ENCODE results near the gene MX2. TPM values are rescaled to one million over a fixed set of nuclear protein-coding genes. Genes with fewer than 3 reads are reported as not detected.
A peak's percentile ranks its signal among the peaks of the same experiment; 100 is the strongest.

MX2 gene
- total and polyA plus RNA-seq, 7 experiments from 2014 or later = 46.7 to 116 (median 99.8) TPM

DNA sequence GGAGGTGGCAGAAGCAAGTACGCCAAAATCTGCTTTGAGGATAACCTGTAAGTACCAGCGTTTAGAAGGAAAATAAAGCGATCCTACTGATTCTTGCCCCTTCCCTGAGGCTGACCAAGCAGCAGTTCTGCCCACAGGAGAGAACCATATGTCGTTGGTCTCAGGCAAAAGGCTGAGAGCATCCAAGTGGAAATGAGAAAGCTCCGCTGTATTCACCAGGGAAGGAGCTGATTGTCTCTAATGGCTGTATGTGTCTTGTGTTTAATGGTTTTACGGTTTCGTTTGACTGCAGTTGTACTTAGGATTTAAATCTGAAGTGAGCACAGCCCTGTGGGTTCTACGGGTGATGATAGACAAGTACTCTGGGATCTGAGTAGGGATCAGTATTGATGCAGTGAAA is 23.4 kb upstream of the MX2 start:
- Histone ChIP-seq H3K4me3 (ENCODE audit: low read length) (no peak overlapping the region), H3K27me3 (ENCODE audit: control insufficient read depth in 2 of 2, insufficient read depth in 2 of 2, low read length in 2 of 2) (no peaks in the 10 kb centered on the region), H3K4me1 (ENCODE audit: control insufficient read depth in 2 of 2, insufficient read depth in 2 of 2, low read length in 2 of 2) (no peaks in the 10 kb centered on the region), H3K36me3 (ENCODE audit: control insufficient read depth in 2 of 3, insufficient read depth in 3 of 3, low read length in 3 of 3) (no peaks in the 10 kb centered on the region), H3K27ac (ENCODE audit: low read depth, low read length) (no peak overlapping the region), H3K9me3 (ENCODE audit: control insufficient read depth in 2 of 3, low read length in 3 of 3) (peaks cover 0 to 11% (median 7%) of the 10 kb centered on the region in 3 experiments)
- intact Hi-C loops (cut with micrococcal nuclease) = loop anchor here in 1 of 2 donors (5.0 kb wide), 1 partner anchor 51 kb away; no protein-coding TSS in a partner anchor
- H3K9me3 Mint-ChIP-seq = peaks cover 2 to 35% (median 12%) of the 10 kb centered on the region in 11 donors
- ChIA-PET POLR2A (interaction anchor here (1.0 kb wide), 1 partner anchor 33 kb away, joined by 3 read pairs; no protein-coding TSS in a partner anchor), CTCF (no interaction called here)
- H3K4me3 Mint-ChIP-seq = no peak overlapping the region
- no peaks in the 10 kb centered on the region for H3K4me1 Mint-ChIP-seq
- ATAC-seq (no peak), DNase-seq (no peak)
- peaks cover 0 to 31% (median 5%) of the 10 kb centered on the region in 5 donors for H3K27me3 Mint-ChIP-seq
- H3K27ac Mint-ChIP-seq = no peak overlapping the region
- peaks cover 0 to 22% (median 5%) of the 10 kb centered on the region in 5 donors for H3K36me3 Mint-ChIP-seq

DNA sequence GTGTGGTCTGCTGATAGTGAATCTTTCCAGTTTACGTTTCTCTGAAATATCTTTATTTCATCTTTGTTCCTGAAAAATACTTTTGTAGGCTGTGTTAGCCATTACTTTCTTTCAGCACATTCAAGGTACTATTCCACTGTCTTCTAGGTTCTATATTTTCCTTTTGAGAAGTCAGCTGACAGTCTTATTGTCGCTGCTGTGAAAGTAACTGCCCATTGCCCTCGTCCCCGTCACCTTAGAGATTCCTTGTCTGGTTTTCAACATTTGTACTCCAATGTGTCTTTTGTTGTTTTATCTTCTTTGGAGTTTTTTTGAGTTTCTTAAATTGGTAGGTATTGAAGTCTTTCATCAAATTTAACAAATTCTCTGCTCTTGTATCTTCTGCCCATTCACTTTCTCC is 19.8 kb upstream of the MX2 start:
- H3K4me1 ChIP-seq (ENCODE audit: control insufficient read depth in 2 of 2, insufficient read depth in 2 of 2, low read length in 2 of 2) = no peaks in the 10 kb centered on the region
- H3K9me3 ChIP-seq (ENCODE audit: control insufficient read depth in 2 of 3, low read length in 3 of 3) = no peaks in the 10 kb centered on the region
- no peak for ATAC-seq
- intact Hi-C loops (cut with micrococcal nuclease) = no loop called here
- peaks cover 0 to 12% (median 6%) of the 10 kb centered on the region in 11 donors for H3K9me3 Mint-ChIP-seq
- CTCF ChIA-PET = no interaction called here
- no peak for DNase-seq
- no peak overlapping the region for H3K4me3 Mint-ChIP-seq
- peaks cover 0 to 14% (median 4%) of the 10 kb centered on the region in 5 donors for H3K36me3 Mint-ChIP-seq
- no peaks in the 10 kb centered on the region for H3K27me3 ChIP-seq (ENCODE audit: control insufficient read depth in 2 of 2, insufficient read depth in 2 of 2, low read length in 2 of 2)
- no peak overlapping the region for H3K27ac ChIP-seq (ENCODE audit: low read depth, low read length)
- POLR2A ChIA-PET = no interaction called here
- no peaks in the 10 kb centered on the region for H3K36me3 ChIP-seq (ENCODE audit: control insufficient read depth in 2 of 3, insufficient read depth in 3 of 3, low read length in 3 of 3)
- H3K4me1 Mint-ChIP-seq = peaks cover 0 to 4% (median 0%) of the 10 kb centered on the region in 7 donors
- no peak overlapping the region for H3K27ac Mint-ChIP-seq
- peaks cover 0 to 43% (median 5%) of the 10 kb centered on the region in 5 donors for H3K27me3 Mint-ChIP-seq
- H3K4me3 ChIP-seq (ENCODE audit: low read length) = no peak overlapping the region

DNA sequence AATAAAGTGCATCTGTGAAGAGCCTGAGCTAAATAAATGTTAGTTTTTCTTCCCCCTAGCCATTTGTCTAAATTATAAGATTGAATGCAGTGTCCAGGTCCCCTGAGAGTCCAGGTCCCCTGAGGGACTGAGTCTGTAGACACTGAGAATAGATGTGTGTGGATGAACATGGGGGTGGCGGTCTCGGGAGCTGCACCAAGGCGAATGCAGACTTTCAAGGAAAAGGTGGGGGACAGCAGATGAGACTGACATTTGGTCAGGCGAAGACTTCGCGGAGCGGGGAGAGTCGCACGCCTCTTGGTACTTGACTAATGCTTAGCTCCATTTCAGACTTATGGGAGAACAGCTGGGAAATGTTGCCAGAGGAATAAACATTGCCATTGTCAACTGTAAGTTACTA is 17.7 kb upstream of the MX2 start:
- H3K4me3 Mint-ChIP-seq = no peak overlapping the region
- peaks cover 0 to 53% (median 0%) of the 10 kb centered on the region in 5 donors for H3K27me3 Mint-ChIP-seq
- DNase-seq (no peak), ATAC-seq (no peak)
- Histone ChIP-seq H3K27me3 (ENCODE audit: control insufficient read depth in 2 of 2, insufficient read depth in 2 of 2, low read length in 2 of 2) (no peaks in the 10 kb centered on the region), H3K4me1 (ENCODE audit: control insufficient read depth in 2 of 2, insufficient read depth in 2 of 2, low read length in 2 of 2) (no peaks in the 10 kb centered on the region), H3K27ac (ENCODE audit: low read depth, low read length) (no peak overlapping the region), H3K4me3 (ENCODE audit: low read length) (no peak overlapping the region), H3K36me3 (ENCODE audit: control insufficient read depth in 2 of 3, insufficient read depth in 3 of 3, low read length in 3 of 3) (no peaks in the 10 kb centered on the region), H3K9me3 (ENCODE audit: control insufficient read depth in 2 of 3, low read length in 3 of 3) (no peaks in the 10 kb centered on the region)
- H3K36me3 Mint-ChIP-seq = peaks cover 0 to 14% (median 4%) of the 10 kb centered on the region in 5 donors
- peaks cover 0 to 4% (median 0%) of the 10 kb centered on the region in 7 donors for H3K4me1 Mint-ChIP-seq
- POLR2A ChIA-PET = interaction anchor here (1.0 kb wide), 1 partner anchor 81 kb away, joined by 3 read pairs; no protein-coding TSS in a partner anchor
- CTCF ChIA-PET = no interaction called here
- intact Hi-C loops (cut with micrococcal nuclease) = no loop called here
- H3K9me3 Mint-ChIP-seq = peaks cover 0 to 12% (median 6%) of the 10 kb centered on the region in 11 donors
- H3K27ac Mint-ChIP-seq = peak overlapping the region in 2 of 9 donors; percentile 42 to 56

DNA sequence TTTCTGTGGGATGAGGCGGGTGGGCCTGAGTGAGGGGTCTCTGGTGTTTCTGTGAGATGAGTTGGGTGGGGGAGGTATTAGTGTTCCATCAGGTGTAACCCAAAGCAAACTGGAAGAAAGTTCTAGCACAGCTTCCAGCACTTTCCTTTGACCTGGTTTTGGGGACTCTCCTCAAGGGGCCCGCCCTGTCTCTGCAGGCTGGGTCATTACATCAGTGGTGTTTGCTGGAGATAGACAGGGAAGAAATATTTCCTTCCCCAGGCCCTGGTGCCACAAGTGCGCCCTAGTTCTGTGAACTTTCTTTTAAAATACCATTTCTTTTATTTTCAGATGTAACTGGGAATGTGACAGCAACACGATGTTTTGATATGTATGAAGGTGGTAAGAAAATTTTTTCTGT is 16.5 kb upstream of the MX2 start:
- ChIA-PET POLR2A (no interaction called here), CTCF (no interaction called here)
- no peaks in the 10 kb centered on the region for H3K4me1 ChIP-seq (ENCODE audit: control insufficient read depth in 2 of 2, insufficient read depth in 2 of 2, low read length in 2 of 2)
- H3K4me3 ChIP-seq (ENCODE audit: low read length) = no peak overlapping the region
- ATAC-seq = no peak
- no peak overlapping the region for H3K4me3 Mint-ChIP-seq
- peaks cover 0 to 14% (median 4%) of the 10 kb centered on the region in 5 donors for H3K36me3 Mint-ChIP-seq
- intact Hi-C loops (cut with micrococcal nuclease) = no loop called here
- H3K27ac ChIP-seq (ENCODE audit: low read depth, low read length) = no peak overlapping the region
- no peaks in the 10 kb centered on the region for H3K36me3 ChIP-seq (ENCODE audit: control insufficient read depth in 2 of 3, insufficient read depth in 3 of 3, low read length in 3 of 3)
- peaks cover 0 to 52% (median 0%) of the 10 kb centered on the region in 5 donors for H3K27me3 Mint-ChIP-seq
- DNase-seq = no peak
- H3K9me3 Mint-ChIP-seq = peaks cover 0 to 12% (median 6%) of the 10 kb centered on the region in 11 donors
- H3K9me3 ChIP-seq (ENCODE audit: control insufficient read depth in 2 of 3, low read length in 3 of 3) = no peaks in the 10 kb centered on the region
- no peak overlapping the region for H3K27ac Mint-ChIP-seq
- H3K27me3 ChIP-seq (ENCODE audit: control insufficient read depth in 2 of 2, insufficient read depth in 2 of 2, low read length in 2 of 2) = no peaks in the 10 kb centered on the region
- peaks cover 0 to 4% (median 0%) of the 10 kb centered on the region in 7 donors for H3K4me1 Mint-ChIP-seq

DNA sequence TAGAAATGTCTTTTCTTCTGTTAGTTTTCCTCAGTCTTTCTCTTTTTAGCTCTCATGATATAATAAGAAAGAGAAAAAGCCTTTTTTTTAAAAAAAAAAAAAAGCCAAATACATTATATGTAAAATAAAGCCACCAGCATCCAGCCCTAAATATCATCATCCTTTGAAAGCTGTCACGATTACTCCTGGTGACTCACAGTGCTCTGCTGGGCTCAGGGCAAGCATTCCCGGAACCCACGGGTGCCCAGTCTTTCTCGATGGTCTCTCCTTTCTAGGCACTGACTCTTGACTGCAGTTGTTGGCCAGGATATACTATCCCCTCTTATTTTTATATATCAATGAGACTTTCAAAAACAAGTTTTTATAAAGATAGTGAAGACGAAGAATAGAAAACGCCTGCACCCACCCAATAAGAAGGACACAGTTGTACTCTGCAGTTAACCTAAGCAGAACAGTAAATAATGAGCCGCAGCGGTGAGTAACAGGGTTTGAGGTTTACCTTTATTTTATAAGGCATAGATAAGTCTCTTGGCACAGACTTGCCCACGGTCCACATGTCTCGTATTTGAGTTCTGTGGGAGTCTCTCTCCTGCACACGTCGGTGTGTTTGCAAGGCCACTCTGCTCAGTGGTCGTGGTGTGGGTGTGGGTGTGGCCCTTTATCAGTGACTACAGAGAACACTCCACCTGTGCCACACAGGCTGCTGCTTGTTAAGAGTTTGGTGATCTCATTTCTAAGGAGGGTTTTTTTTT is 15.7 kb upstream of the MX2 start:
- no peaks in the 10 kb centered on the region for H3K4me1 ChIP-seq (ENCODE audit: control insufficient read depth in 2 of 2, insufficient read depth in 2 of 2, low read length in 2 of 2)
- H3K27me3 ChIP-seq (ENCODE audit: control insufficient read depth in 2 of 2, insufficient read depth in 2 of 2, low read length in 2 of 2) = no peaks in the 10 kb centered on the region
- Mint-ChIP-seq H3K36me3 (peaks cover 0 to 14% (median 4%) of the 10 kb centered on the region in 5 donors), H3K4me1 (peaks cover 0 to 4% (median 0%) of the 10 kb centered on the region in 7 donors), H3K27ac (no peak overlapping the region), H3K27me3 (peaks cover 0 to 54% (median 0%) of the 10 kb centered on the region in 5 donors), H3K4me3 (no peak overlapping the region), H3K9me3 (peaks cover 0 to 12% (median 6%) of the 10 kb centered on the region in 11 donors)
- ChIA-PET POLR2A (interaction anchor here (1.0 kb wide), 1 partner anchor 47 kb away, joined by 3 read pairs; no protein-coding TSS in a partner anchor), CTCF (no interaction called here)
- no peaks in the 10 kb centered on the region for H3K36me3 ChIP-seq (ENCODE audit: control insufficient read depth in 2 of 3, insufficient read depth in 3 of 3, low read length in 3 of 3)
- DNase-seq (no peak), ATAC-seq (no peak)
- intact Hi-C loops (cut with micrococcal nuclease) = no loop called here
- no peak overlapping the region for H3K4me3 ChIP-seq (ENCODE audit: low read length)
- H3K27ac ChIP-seq (ENCODE audit: low read depth, low read length) = no peak overlapping the region
- H3K9me3 ChIP-seq (ENCODE audit: control insufficient read depth in 2 of 3, low read length in 3 of 3) = no peaks in the 10 kb centered on the region

DNA sequence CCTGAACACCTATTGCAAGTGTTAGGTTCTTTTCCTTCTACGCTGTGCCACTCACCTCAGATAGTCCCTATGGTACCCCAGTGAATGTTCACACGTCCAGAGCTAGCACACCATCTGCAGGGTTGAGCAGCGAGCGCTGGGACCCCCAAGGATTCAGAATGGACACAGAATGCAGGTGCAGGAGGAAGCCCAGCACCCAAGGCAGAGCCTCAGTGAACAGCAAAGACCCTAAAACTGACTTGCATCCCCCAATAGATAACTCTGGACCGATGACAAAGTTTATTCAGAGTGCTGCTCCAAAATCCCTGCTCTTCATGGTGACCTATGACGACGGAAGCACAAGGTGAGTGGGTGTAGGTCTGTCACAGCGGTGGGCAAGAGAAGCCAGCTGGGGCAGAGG is 15.1 kb upstream of the MX2 start:
- DNase-seq = no peak
- H3K4me3 ChIP-seq (ENCODE audit: low read length) = no peak overlapping the region
- H3K36me3 ChIP-seq (ENCODE audit: control insufficient read depth in 2 of 3, insufficient read depth in 3 of 3, low read length in 3 of 3) = no peaks in the 10 kb centered on the region
- peaks cover 0 to 48% (median 0%) of the 10 kb centered on the region in 5 donors for H3K27me3 Mint-ChIP-seq
- peaks cover 0 to 4% (median 0%) of the 10 kb centered on the region in 7 donors for H3K4me1 Mint-ChIP-seq
- H3K9me3 ChIP-seq (ENCODE audit: control insufficient read depth in 2 of 3, low read length in 3 of 3) = no peaks in the 10 kb centered on the region
- intact Hi-C loops (cut with micrococcal nuclease) = no loop called here
- no peak overlapping the region for H3K4me3 Mint-ChIP-seq
- ATAC-seq = no peak
- no peak overlapping the region for H3K27ac Mint-ChIP-seq
- H3K9me3 Mint-ChIP-seq = peaks cover 0 to 12% (median 6%) of the 10 kb centered on the region in 11 donors
- H3K27ac ChIP-seq (ENCODE audit: low read depth, low read length) = no peak overlapping the region
- ChIA-PET POLR2A (interaction anchor here (1.0 kb wide), 1 partner anchor 46 kb away, joined by 3 read pairs; no protein-coding TSS in a partner anchor), CTCF (no interaction called here)
- H3K36me3 Mint-ChIP-seq = peaks cover 0 to 14% (median 4%) of the 10 kb centered on the region in 5 donors
- no peaks in the 10 kb centered on the region for H3K27me3 ChIP-seq (ENCODE audit: control insufficient read depth in 2 of 2, insufficient read depth in 2 of 2, low read length in 2 of 2)
- H3K4me1 ChIP-seq (ENCODE audit: control insufficient read depth in 2 of 2, insufficient read depth in 2 of 2, low read length in 2 of 2) = no peaks in the 10 kb centered on the region

Measured in naive thymus-derived CD4-positive, alpha-beta T cell (primary cell).